ENCODE results near the gene ARMH3.
A peak's percentile ranks its signal among the peaks of the same experiment; 100 is the strongest.

ARMH3 gene

DNA sequence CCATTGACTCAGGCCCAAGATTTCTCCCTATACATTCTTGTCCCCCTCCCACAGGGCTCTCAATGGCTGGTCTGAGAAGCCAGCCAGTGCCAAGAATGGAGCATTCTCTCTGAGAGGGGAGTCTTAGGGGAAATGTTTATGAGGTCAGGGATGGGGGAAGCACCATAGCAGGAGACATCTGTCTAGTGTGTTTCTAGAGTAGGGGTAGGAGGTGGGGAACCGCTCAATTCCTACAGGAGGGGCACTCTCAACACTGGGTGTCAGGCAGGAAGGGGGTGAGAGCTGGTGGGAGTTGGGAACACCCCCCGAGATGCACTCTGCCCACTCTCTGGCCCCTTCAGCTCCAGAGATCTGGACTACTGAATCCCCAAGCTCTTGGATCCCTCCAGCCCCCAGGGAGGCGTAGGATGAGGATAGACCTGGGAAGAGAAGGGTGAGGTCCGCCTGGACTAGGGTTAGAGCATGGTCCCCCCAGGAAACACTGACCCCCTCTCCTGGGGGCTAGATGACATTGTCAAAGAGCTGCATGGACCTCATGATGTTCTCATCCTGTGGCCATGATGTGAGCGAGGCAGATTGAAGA is 229.0 kb downstream of the ARMH3 start:
- DNase-seq = no peak

DNA sequence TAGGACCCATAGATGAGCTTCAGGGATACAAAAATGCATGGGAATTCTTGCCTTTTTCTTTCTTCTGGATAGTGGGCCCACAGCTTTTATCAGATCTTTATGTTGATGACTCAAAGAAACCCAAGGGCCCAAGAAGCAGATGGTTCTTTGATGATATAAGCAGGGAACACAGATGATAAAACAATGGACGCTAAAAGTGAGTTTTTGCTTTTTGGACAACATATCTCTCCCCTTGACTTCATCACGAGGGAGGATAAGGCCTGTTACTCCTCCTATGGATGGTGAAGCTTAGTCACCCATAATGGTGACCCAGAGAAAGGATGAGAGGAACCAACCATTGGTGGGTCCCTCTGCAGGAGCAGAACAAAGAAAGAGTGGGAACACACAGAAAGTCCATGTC is 231.2 kb downstream of the ARMH3 start:
- DNase-seq = no peak

DNA sequence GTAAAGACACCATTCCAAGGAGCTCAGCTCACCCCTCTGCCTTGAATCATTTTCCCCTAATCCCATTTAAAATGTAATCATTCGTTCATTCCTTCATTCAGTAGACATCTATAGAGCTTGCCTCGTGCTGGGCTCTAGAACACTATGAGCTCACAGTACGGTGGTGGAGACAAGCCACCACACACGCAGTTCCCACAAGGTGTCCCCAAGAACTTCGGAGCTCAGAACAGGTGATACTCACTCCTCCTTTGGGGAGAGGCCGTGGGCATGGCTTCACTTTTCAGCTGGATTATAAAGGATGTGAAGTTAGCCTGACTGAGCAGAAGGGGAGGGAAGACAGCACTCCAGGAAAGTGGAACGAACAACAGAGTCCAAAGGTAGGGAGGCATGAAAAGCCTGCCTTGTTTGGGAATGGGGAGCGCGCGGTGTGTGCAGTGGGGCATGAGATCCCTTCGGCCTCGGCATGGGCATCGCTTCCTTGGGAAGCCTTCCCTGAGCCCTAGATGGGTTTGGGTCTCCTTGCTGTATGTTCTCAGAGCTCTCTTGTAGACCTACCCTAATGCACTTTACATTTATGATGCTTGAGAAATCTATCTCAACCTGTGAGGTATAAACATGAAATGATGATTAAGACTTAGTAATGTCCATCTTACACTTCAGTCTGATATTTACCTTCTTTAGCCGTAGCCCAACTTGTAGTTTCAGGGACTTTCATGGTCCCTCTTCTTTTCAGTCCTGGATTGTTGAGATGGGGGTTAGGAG is 236.9 kb downstream of the ARMH3 start:
- DNase-seq = no peak

DNA sequence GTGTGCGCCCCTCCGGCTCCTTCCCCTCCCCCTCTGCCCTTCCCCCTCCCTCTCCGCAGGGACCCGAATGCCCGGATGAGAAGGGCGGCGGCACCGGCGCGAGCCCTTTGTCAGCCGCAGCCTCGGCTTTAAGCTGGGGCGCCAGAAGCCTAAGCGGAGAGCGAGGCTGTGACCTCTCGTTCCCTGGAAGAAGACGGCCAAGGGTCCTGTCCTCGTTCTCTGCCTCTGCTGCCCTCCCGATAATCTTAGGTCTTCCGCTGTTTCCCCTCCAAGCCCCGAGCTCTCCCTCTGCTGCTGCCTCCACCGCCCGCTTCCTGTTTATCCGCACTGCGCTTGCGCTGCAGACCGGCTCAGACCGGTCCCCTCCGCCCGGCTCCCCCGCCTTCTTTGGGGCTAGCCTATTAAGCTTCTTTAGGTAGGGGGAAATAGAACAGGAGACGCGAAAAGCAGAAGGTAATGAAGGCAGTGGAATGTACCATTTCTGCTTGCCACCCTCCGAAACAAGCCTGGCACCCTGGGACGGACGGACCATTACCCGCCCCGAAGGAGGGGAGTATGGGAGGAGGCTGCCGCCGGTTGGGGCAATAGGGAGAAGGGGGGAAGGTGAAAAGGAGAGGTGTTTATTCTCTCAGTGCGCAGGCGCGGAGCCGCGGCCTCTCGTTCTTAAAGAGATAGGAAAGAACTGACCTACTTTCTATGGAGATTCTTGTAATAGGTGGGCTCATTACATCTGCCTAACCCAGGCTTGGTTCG is 237.7 kb downstream of the ARMH3 start, which contains the start of gene OGA:
Gene OGA, minus strand, starts transcription at position 326 of the 753 bp plus-strand sequence. CDS start 422 bp downstream, outside the sequence.
- DNase-seq = peak; percentile 98

DNA sequence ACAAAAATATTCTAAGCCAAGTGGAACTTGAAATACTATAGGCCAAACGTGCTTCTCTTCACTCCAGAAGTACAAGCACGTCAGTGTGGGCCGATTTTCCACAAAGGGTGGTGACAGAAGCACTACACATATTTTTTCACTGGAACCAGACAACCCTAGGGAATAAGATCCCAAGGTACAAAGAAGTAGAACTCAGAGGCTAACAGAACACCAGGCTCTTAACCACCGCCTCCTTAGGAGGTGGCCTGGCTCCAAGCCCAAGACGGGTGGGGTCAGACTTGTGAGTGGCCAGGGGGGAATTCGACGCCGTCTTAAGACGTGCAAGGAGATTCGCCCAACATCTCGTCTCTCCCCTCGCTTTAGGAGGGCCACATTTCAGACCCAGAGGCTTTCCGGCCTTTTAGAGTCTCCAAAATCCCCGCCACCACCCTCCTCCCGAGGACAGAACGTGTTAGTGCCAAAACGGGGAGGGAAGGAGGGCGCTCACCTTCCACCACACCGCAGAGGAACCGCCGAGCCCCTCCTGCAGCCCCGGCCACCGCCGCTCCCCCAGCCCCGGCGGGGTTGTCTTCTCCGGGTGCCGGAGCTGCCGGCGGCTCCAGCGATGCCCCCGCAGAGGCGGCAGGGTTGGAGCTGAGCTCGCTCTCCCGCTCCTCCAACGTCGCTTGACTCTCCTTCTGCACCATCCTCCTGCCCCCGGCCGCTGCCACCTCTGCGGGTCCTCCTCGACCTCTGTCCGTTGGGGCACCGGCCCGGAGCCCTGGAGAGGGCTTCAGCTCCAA is 238.4 kb downstream of the ARMH3 start:
- DNase-seq = peak; percentile 37

DNA sequence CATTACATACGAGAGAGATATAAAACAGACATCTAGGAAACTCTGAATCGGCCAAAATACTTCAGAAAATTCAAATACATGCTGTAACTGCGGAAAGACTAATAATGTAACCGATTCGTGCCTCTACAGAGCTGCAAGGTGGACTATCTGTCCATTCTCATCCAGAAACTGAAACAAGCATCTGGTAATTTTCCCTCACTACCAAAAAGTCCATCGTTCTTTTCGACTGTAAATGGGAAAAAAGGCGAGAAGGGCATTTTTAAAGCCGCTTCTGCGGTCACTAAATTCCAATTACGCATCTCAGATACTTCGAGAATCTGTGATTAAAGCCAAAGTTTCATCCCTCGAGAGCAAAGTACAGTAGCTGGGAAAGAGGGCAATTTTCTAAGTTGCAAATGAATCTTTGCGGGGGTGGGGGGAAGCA is 239.0 kb downstream of the ARMH3 start:
- DNase-seq = no peak

DNA sequence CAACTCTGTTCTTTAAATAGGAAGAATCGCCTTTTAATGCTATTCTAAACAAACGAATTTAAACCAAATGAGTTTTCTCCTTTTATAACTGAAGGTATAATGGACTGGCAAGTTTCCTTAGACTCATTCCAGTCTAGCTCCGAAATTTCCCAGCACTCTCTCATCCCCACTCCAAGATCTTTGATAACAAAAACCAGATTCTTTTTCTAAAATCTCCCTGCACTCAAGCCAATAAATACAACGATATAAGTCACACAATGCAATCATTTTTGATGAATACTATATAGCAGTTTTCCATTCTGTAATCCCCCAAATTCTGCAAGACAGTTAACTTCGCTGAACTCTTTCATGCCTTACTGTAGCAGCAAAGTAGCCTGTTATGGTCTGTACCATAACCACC is 239.6 kb downstream of the ARMH3 start:
- no peak for DNase-seq

DNA sequence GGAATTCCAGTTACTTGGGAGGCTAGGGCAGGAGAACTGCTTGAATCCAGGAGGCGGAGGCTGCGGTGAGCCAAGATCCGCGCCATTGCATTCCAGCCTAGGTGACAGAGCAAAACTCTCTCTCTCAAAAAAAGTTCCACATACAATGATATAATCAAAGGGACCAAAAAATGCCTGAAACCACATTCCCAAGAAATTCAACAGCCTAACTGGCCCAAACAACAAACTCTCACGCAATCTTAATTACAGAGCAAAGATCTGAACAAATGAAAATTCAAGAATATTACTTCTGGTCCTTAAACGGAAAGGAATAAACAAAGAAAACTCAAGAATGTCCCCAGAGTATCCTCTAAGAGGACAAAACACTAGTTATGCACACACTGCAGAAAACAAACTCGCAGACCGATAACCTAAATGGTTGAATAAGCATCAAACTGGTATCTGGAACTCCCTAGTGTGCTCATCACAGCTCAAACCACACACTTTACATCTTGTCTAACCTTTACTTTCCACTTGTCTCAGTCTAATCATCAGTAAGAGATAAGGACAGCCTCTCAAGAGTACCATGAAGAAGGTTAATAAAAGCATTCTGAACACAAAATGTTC is 241.4 kb downstream of the ARMH3 start:
- no peak for DNase-seq

DNA sequence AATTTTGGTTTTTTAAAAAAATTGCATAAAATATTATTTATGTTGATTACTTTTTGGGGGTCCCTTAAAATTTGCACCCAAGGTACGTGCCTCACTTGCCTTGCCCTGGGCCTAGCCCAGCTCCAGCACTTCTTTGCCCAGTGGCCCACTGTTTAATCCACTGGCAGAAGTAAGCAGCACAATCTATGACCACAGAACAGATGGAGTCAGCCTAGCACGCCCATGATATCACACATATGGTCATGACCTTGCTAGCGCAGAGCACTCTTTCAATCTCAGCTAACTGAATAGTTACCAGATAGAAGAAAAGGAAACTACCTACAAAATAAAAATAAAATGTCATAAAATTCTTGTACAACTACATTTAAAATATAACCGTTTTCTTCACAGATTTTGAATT is 243.4 kb downstream of the ARMH3 start:
- DNase-seq = no peak

DNA sequence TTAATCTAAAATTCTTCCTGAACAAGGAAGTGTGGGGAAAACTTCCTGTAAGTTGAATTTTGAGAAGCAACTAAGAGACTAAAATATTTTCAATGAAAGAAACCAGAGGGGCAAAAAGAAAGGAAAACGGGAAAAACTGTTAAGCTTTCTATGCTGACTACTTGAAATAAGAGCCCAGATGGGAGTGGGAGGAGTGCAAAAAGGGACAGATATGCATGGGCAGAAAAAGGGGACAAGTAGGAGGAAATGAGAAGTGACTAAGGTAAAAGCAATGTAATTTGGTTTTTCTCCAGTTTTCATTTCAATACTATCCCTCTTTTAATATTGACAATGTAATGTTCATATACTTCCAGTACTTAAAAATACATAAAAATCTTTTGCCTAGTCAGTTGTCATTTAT is 248.8 kb downstream of the ARMH3 start:
- no peak for DNase-seq

DNA sequence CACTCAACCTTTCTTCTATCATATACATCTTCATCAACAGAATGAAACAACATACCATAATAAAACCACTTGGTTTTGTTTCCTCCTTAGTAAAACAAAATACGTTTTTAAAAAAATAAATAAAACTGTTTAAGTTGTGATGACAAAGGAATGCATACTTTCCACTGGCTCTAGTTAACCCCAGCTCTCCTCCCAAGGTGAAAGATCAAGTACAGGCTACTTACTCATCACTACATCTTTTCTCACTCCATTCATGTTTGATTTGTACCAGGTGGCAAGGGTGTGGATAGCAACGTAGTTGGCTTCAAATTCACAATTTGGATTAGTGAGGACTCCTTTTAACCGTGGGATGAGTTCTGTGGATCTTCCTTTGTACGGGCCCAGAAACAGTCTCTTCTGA is 252.5 kb downstream of the ARMH3 start:
- no peak for DNase-seq

DNA sequence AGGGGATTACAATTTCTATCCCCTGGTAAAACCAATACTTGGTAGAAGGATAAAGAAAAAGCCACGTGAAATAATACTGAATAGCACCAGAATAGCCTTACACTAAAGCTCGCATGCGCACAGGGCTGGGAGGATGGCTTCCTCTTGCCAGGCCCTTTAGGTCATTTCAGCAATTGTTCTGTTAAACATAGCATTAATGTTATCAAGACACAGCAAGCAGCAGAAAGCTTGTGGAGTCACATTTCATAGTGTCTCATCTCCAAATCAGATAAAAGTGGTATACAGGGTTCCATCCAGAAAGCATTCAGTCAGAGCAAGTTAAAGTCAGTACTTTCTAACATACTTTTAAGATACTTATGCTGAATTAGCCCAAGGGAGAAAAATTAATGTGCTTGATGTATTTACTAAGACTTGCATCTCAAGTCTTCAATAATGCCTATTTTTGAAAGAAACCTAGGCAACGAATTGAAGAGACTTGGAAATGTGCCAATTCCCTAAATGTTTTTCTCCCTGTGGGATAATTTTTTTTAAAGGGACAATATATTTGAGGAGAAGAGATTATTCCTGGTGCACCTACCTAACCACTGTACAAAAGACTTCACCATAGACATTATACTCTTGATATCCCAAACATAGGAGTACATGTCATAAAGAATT is 258.4 kb downstream of the ARMH3 start:
- DNase-seq = no peak
